ENCODE results near the gene MGLL. TPM values are rescaled to one million over a fixed set of nuclear protein-coding genes. Genes with fewer than 3 reads are reported as not detected.

The MGLL gene
- total RNA-seq, 1 donor from 2014 or later: 2.5 TPM

- DNase-seq (ENCODE audit: low spot score in 2 of 2, unreplicated experiment in 2 of 2): no peak
- H3K4me3 Mint-ChIP-seq: no peak overlapping the region
- no peak for TF ChIP-seq CTCF (IDR thresholded peaks at IDR 0.05; ENCODE audit: unreplicated experiment)
- H3K9me3 Mint-ChIP-seq: no peaks in the 10 kb centered on the region
- peaks cover 7% of the 10 kb centered on the region for H3K4me1 Mint-ChIP-seq
- H3K27ac Mint-ChIP-seq: no peak overlapping the region
- H3K27me3 Mint-ChIP-seq (ENCODE audit: low read depth): no peaks in the 10 kb centered on the region
- H3K36me3 Mint-ChIP-seq: peaks cover 3% of the 10 kb centered on the region
Observed at GRCh38 chr3:127677541-127678314, 144.6 kb downstream of the MGLL start.

GRCh38 chr3:127676921-127677351, 145.4 kb downstream of the MGLL start:
- H3K27me3 Mint-ChIP-seq (ENCODE audit: low read depth): no peaks in the 10 kb centered on the region
- DNase-seq (ENCODE audit: low spot score in 2 of 2, unreplicated experiment in 2 of 2): no peak
- no peak for TF ChIP-seq CTCF (IDR thresholded peaks at IDR 0.05; ENCODE audit: unreplicated experiment)
- no peak overlapping the region for H3K4me3 Mint-ChIP-seq
- peaks cover 3% of the 10 kb centered on the region for H3K36me3 Mint-ChIP-seq
- H3K4me1 Mint-ChIP-seq: peaks cover 7% of the 10 kb centered on the region
- H3K27ac Mint-ChIP-seq: no peak overlapping the region
- no peaks in the 10 kb centered on the region for H3K9me3 Mint-ChIP-seq

- H3K27me3 Mint-ChIP-seq (ENCODE audit: low read depth): no peaks in the 10 kb centered on the region
- no peak for TF ChIP-seq CTCF (IDR thresholded peaks at IDR 0.05; ENCODE audit: unreplicated experiment)
- H3K4me3 Mint-ChIP-seq: no peak overlapping the region
- H3K4me1 Mint-ChIP-seq: peaks cover 9% of the 10 kb centered on the region
- peaks cover 3% of the 10 kb centered on the region for H3K36me3 Mint-ChIP-seq
- no peak for DNase-seq (ENCODE audit: low spot score in 2 of 2, unreplicated experiment in 2 of 2)
- no peaks in the 10 kb centered on the region for H3K9me3 Mint-ChIP-seq
- no peak overlapping the region for H3K27ac Mint-ChIP-seq
Observed at GRCh38 chr3:127676456-127676855, 145.9 kb downstream of the MGLL start.

GRCh38 chr3:127675651-127676391, 146.5 kb downstream of the MGLL start:
- H3K27me3 Mint-ChIP-seq (ENCODE audit: low read depth): no peaks in the 10 kb centered on the region
- H3K9me3 Mint-ChIP-seq: no peaks in the 10 kb centered on the region
- TF ChIP-seq CTCF (IDR thresholded peaks at IDR 0.05; ENCODE audit: unreplicated experiment): no peak
- H3K36me3 Mint-ChIP-seq: peaks cover 3% of the 10 kb centered on the region
- no peak for DNase-seq (ENCODE audit: low spot score in 2 of 2, unreplicated experiment in 2 of 2)
- no peak overlapping the region for H3K4me3 Mint-ChIP-seq
- no peak overlapping the region for H3K27ac Mint-ChIP-seq
- H3K4me1 Mint-ChIP-seq: peaks cover 9% of the 10 kb centered on the region

- H3K4me1 Mint-ChIP-seq: peaks cover 9% of the 10 kb centered on the region
- peak in 1 of 2 experiments; percentile 16 for DNase-seq (ENCODE audit: low spot score in 2 of 2, unreplicated experiment in 2 of 2)
- H3K9me3 Mint-ChIP-seq: no peaks in the 10 kb centered on the region
- no peak overlapping the region for H3K27ac Mint-ChIP-seq
- no peaks in the 10 kb centered on the region for H3K27me3 Mint-ChIP-seq (ENCODE audit: low read depth)
- H3K4me3 Mint-ChIP-seq: peak overlapping the region; percentile 4
- TF ChIP-seq CTCF (IDR thresholded peaks at IDR 0.05; ENCODE audit: unreplicated experiment): no peak
- H3K36me3 Mint-ChIP-seq: peaks cover 3% of the 10 kb centered on the region
Observed at GRCh38 chr3:127674790-127675189, 147.5 kb downstream of the MGLL start.

Measured in mesothelial cell of epicardium (in vitro differentiated cells).